CD14-positive monocyte (primary cell): ENCODE results near the gene FGGY. TPM values are rescaled to one million over a fixed set of nuclear protein-coding genes. Genes with fewer than 3 reads are reported as not detected.

Experiments
- DNase-seq, 3 donors: peaks; one replicate each; pipeline ENCODE4 v3.0.0-alpha.2; 2011 to 2022
- H2AFZ ChIP-seq: 2 replicates; pipeline ENCODE4 v1.6.0; 2012; ENCODE audit warnings: mild to moderate bottlenecking, low read depth, low read length, inconsistent platforms; ENCODE audit not compliant: insufficient read depth, poor library complexity, severe bottlenecking
- H3K27ac ChIP-seq, 2 donors: 1 replicate in 1 of 2; 2 replicates in 1 of 2; pipeline ENCODE4 v1.5.1; 2012 to 2013; ENCODE audit warnings: low read length in 2 of 2, control low read depth in 1 of 2, inconsistent platforms in 1 of 2, low read depth in 1 of 2, mild to moderate bottlenecking in 1 of 2
- H3K27me3 ChIP-seq, 2 donors: one replicate each; pipeline versions ENCODE4 v1.6.0 to v1.6.1; 2011 to 2013; ENCODE audit warnings: low read length in 2 of 2; ENCODE audit not compliant: control insufficient read depth in 2 of 2, insufficient read depth in 2 of 2
- H3K36me3 ChIP-seq, 2 donors: replicated peaks in 1 of 2; 1 replicate in 1 of 2; 2 replicates in 1 of 2; pipeline versions ENCODE4 v1.5.1 to v1.6.1; 2012 to 2013; ENCODE audit warnings: low read length in 2 of 2, control low read depth in 1 of 2, inconsistent platforms in 1 of 2, mild to moderate bottlenecking in 1 of 2; ENCODE audit not compliant: insufficient read depth in 2 of 2, control insufficient read depth in 1 of 2
- H3K4me1 ChIP-seq, 2 donors: 1 replicate in 1 of 2; 2 replicates in 1 of 2; pipeline versions ENCODE4 v1.5.1 to v1.6.1; 2012 to 2013; ENCODE audit warnings: low read length in 2 of 2, control low read depth in 1 of 2, inconsistent platforms in 1 of 2, mild to moderate bottlenecking in 1 of 2, moderate library complexity in 1 of 2; ENCODE audit not compliant: insufficient read depth in 2 of 2, control insufficient read depth in 1 of 2
- H3K4me2 ChIP-seq: replicated peaks from 2 replicates; pipeline ENCODE3; 2012; ENCODE audit warnings: low read length, moderate library complexity, mild to moderate bottlenecking; ENCODE audit not compliant: poor library complexity, severe bottlenecking; ENCODE audit errors: extremely low read depth
- H3K4me3 ChIP-seq, 3 experiments: fragments of 200-600 bp in 1 of 3; sonication (generic) in 1 of 3; replicated peaks in 1 of 3; 1 replicate in 2 of 3; 2 replicates in 1 of 3; pipeline ENCODE4 v1.5.1; 2011 to 2013; ENCODE audit warnings: low read length in 3 of 3, mild to moderate bottlenecking in 3 of 3, control low read depth in 2 of 3, low read depth in 2 of 3, inconsistent platforms in 1 of 3, moderate library complexity in 1 of 3
- H3K79me2 ChIP-seq: 2 replicates; pipeline ENCODE4 v1.6.0; 2012; ENCODE audit warnings: mild to moderate bottlenecking, control low read depth, inconsistent platforms, low read length, moderate library complexity; ENCODE audit not compliant: insufficient read depth
- H3K9ac ChIP-seq: 2 replicates; pipeline ENCODE4 v1.6.0; 2017; ENCODE audit warnings: low read length, mild to moderate bottlenecking; ENCODE audit not compliant: insufficient read depth, poor library complexity, severe bottlenecking
- H3K9me3 ChIP-seq, 2 donors: replicated peaks in 1 of 2; 1 replicate in 1 of 2; 2 replicates in 1 of 2; pipeline versions ENCODE4 v1.5.1 to v1.6.1; 2012 to 2013; ENCODE audit warnings: low read length in 2 of 2, control low read depth in 1 of 2; ENCODE audit not compliant: control insufficient read depth in 1 of 2, insufficient read depth in 1 of 2
- H4K20me1 ChIP-seq: 2 replicates; pipeline ENCODE4 v1.6.0; 2012; ENCODE audit warnings: mild to moderate bottlenecking, low read length, control low read depth, moderate library complexity; ENCODE audit not compliant: insufficient read depth
- H3K27ac Mint-ChIP-seq, 7 donors: one replicate each; pipeline ENCODE4 v1.8.0; 2020; ENCODE audit warnings: mild to moderate bottlenecking in 7 of 7, mixed read lengths in 7 of 7, moderate library complexity in 6 of 7, inconsistent platforms in 2 of 7
- H3K27me3 Mint-ChIP-seq, 3 donors: one replicate each; pipeline ENCODE4 v1.8.0; 2021 to 2022; ENCODE audit warnings: low read depth in 3 of 3, mild to moderate bottlenecking in 3 of 3, mixed read lengths in 3 of 3, moderate library complexity in 3 of 3, inconsistent platforms in 1 of 3
- H3K36me3 Mint-ChIP-seq, 2 donors: one replicate each; pipeline ENCODE4 v1.8.0; 2020; ENCODE audit warnings: mixed read lengths in 2 of 2, inconsistent platforms in 1 of 2, mild to moderate bottlenecking in 1 of 2
- H3K4me1 Mint-ChIP-seq: one replicate; pipeline ENCODE4 v1.8.0; 2020; ENCODE audit warnings: mild to moderate bottlenecking, mixed read lengths
- H3K4me3 Mint-ChIP-seq, 2 donors: one replicate each; pipeline ENCODE4 v1.8.0; 2020; ENCODE audit warnings: mild to moderate bottlenecking in 2 of 2, mixed read lengths in 2 of 2, moderate library complexity in 1 of 2
- H3K9me3 Mint-ChIP-seq, 7 donors: one replicate each; pipeline ENCODE4 v1.8.0; 2020 to 2022; ENCODE audit warnings: mixed read lengths in 7 of 7, mild to moderate bottlenecking in 6 of 7, moderate library complexity in 6 of 7, inconsistent platforms in 2 of 7
- WGBS: methylation state at CpG from one replicate; pipeline ENCODE4 v1.1.5; 2013; ENCODE audit warnings: missing lambda C conversion rate; ENCODE audit not compliant: insufficient coverage; 5-methylcytosine and 5-hydroxymethylcytosine counted together
- intact Hi-C, 2 donors: fragments of 100-400 bp; cut with micrococcal nuclease; formaldehyde crosslinking; loops; one replicate each; pipeline versions ENCODE4 v1.15.0 to v1.15.1; 2023
- polyA plus RNA-seq, 3 donors: library from polyadenylated mRNA; depleted of rRNA in 1 of 3; unstranded in 2 of 3; stranded (reverse) in 1 of 3; fragments of 300-500 nt in 2 of 3; fragments of >200 nt in 1 of 3; fragmentation: Illumina TruSeq in 2 of 3; gene quantifications; 1 replicate in 2 of 3; 2 replicates in 1 of 3; pipeline ENCODE4 v1.2.3, GENCODE V29; 2012 to 2021
- TF ChIP-seq, protein P1 (sequence below): fragments of 200-600 bp; IDR thresholded peaks from one replicate; pipeline ENCODE4 v1.8.0; 2022; ENCODE audit warnings: antibody characterized with exemption, mild to moderate bottlenecking

The FGGY gene
- polyA plus RNA-seq, 3 donors = 2.3 to 4.3 (median 2.9) TPM

DNA sequence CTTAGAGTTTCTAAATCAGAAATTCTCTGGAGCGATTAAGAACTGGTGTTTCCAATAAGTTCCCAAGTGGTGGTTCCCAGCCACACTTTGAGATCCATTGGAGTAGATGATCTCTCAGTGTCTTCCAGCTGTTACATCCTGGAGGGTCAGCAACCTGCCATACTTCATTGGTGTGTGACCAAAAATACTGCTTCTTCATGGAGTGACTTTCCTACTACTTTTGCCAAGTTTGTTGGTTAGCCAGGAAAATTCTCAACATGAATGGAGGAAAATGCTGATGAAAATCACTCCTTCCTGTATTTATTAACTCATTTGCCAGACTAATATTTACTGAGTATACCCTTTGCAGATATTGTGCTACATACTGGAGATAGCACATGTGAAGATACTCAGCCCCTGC is 186.1 kb downstream of the FGGY start:
- WGBS = 100% methylated on average over 1 of the region's 1 CpG
- no peak for DNase-seq
- no peaks in the 10 kb centered on the region for H3K79me2 ChIP-seq
- H3K27me3 ChIP-seq = no peaks in the 10 kb centered on the region
- no peaks in the 10 kb centered on the region for H3K36me3 ChIP-seq
- intact Hi-C loops = no loop called here
- H3K27me3 Mint-ChIP-seq = no peaks in the 10 kb centered on the region
- peaks cover 0 to 1% (median 0%) of the 10 kb centered on the region in 7 donors for H3K9me3 Mint-ChIP-seq
- no peak overlapping the region for H2AFZ ChIP-seq
- H3K9me3 ChIP-seq = no peaks in the 10 kb centered on the region
- H3K27ac ChIP-seq = no peak overlapping the region
- H3K4me2 ChIP-seq = no peak overlapping the region
- TF ChIP-seq, protein P1, sequence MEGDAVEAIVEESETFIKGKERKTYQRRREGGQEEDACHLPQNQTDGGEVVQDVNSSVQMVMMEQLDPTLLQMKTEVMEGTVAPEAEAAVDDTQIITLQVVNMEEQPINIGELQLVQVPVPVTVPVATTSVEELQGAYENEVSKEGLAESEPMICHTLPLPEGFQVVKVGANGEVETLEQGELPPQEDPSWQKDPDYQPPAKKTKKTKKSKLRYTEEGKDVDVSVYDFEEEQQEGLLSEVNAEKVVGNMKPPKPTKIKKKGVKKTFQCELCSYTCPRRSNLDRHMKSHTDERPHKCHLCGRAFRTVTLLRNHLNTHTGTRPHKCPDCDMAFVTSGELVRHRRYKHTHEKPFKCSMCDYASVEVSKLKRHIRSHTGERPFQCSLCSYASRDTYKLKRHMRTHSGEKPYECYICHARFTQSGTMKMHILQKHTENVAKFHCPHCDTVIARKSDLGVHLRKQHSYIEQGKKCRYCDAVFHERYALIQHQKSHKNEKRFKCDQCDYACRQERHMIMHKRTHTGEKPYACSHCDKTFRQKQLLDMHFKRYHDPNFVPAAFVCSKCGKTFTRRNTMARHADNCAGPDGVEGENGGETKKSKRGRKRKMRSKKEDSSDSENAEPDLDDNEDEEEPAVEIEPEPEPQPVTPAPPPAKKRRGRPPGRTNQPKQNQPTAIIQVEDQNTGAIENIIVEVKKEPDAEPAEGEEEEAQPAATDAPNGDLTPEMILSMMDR = no peak
- no peaks in the 10 kb centered on the region for H3K4me1 ChIP-seq
- H3K36me3 Mint-ChIP-seq = no peaks in the 10 kb centered on the region
- no peak overlapping the region for H3K4me3 ChIP-seq
- no peak overlapping the region for H3K9ac ChIP-seq
- no peaks in the 10 kb centered on the region for H4K20me1 ChIP-seq
- H3K4me3 Mint-ChIP-seq = no peak overlapping the region
- H3K4me1 Mint-ChIP-seq = peaks cover 8% of the 10 kb centered on the region
- no peak overlapping the region for H3K27ac Mint-ChIP-seq

DNA sequence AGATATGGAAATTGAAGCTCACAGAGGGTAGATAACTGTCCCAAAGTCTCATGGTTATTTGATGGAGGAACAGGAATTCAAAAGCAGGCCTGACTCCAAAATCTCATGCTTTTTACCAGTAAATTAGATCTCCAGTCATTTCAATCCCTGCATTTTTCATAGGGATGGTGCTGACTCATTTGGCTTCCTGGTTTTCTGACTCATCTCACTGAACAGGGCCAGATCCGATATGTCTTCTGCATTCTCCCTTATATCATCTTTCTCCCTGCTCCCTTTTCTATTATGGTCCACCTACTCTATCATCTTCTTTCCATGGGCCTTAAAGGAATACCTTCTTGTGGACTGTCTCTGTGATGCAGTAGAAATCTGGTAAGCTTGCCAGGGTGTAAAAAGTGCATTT is 187.2 kb downstream of the FGGY start:
- no peaks in the 10 kb centered on the region for H3K27me3 Mint-ChIP-seq
- Histone ChIP-seq H2AFZ (no peak overlapping the region), H3K9me3 (no peaks in the 10 kb centered on the region), H3K36me3 (no peaks in the 10 kb centered on the region), H3K4me1 (no peaks in the 10 kb centered on the region), H3K4me3 (no peak overlapping the region), H4K20me1 (no peaks in the 10 kb centered on the region), H3K9ac (no peak overlapping the region), H3K27ac (no peak overlapping the region), H3K27me3 (no peaks in the 10 kb centered on the region), H3K4me2 (no peak overlapping the region), H3K79me2 (no peaks in the 10 kb centered on the region)
- H3K27ac Mint-ChIP-seq = no peak overlapping the region
- intact Hi-C loops = no loop called here
- no peaks in the 10 kb centered on the region for H3K36me3 Mint-ChIP-seq
- H3K9me3 Mint-ChIP-seq = peaks cover 0 to 1% (median 0%) of the 10 kb centered on the region in 7 donors
- TF ChIP-seq, protein P1 = no peak
- no peak overlapping the region for H3K4me3 Mint-ChIP-seq
- no CpG with 5 or more reads among the region's 1 CpG for WGBS
- DNase-seq = no peak
- H3K4me1 Mint-ChIP-seq = peaks cover 8% of the 10 kb centered on the region
